CD4-positive, alpha-beta T cell treated with Interleukin-15 for 4 hours (primary cell): ENCODE measurements around the gene RAB17.

Experiments used
- DNase-seq: peaks from one replicate; pipeline ENCODE4 v3.0.0-alpha.2; 2020; ENCODE audit warnings: low spot score

RAB17 gene

GRCh38 chr2:237590272-237591140 lies at the start of gene RAB17:
RAB17 (minus strand) TSS chr2:237590734; CDS start chr2:237586154, 4,580 bp downstream.
- no peak for DNase-seq

- DNase-seq, result no peak
Observed at GRCh38 chr2:237639836-237640220, 49.3 kb upstream of the RAB17 start.

GRCh38 chr2:237639052-237639835 lies 48.7 kb upstream of the RAB17 start:
- no peak for DNase-seq

- no peak for DNase-seq
Observed at GRCh38 chr2:237638176-237638575, 47.6 kb upstream of the RAB17 start.

GRCh38 chr2:237637429-237638135 lies 47.0 kb upstream of the RAB17 start:
- no peak for DNase-seq

GRCh38 chr2:237636578-237636977 lies 46.0 kb upstream of the RAB17 start:
- no peak for DNase-seq

GRCh38 chr2:237633061-237633561 lies 42.6 kb upstream of the RAB17 start:
- DNase-seq, result no peak

GRCh38 chr2:237631801-237632585 lies 41.5 kb upstream of the RAB17 start:
- DNase-seq, result no peak

- no peak for DNase-seq
Observed at GRCh38 chr2:237631007-237631785, 40.7 kb upstream of the RAB17 start.

- no peak for DNase-seq
Observed at GRCh38 chr2:237630216-237631000, 39.9 kb upstream of the RAB17 start.

- no peak for DNase-seq
Observed at GRCh38 chr2:237629739-237630138, 39.2 kb upstream of the RAB17 start.

GRCh38 chr2:237629188-237629534 lies 38.6 kb upstream of the RAB17 start:
- no peak for DNase-seq

- no peak for DNase-seq
Observed at GRCh38 chr2:237628247-237629187, 38.0 kb upstream of the RAB17 start.

- no peak for DNase-seq
Observed at GRCh38 chr2:237627441-237628246, 37.1 kb upstream of the RAB17 start, which contains the start of gene LRRFIP1. LRRFIP1 (plus strand) TSS chr2:237627587; CDS start chr2:237627645, 58 bp downstream.

GRCh38 chr2:237626813-237627440 lies 36.4 kb upstream of the RAB17 start:
- no peak for DNase-seq

GRCh38 chr2:237625777-237626176 lies 35.2 kb upstream of the RAB17 start:
- no peak for DNase-seq

- no peak for DNase-seq
Observed at GRCh38 chr2:237625216-237625705, 34.7 kb upstream of the RAB17 start.
